Activated CD8-positive, alpha-beta memory T cell treated with anti-CD3 and anti-CD28 coated beads, Interleukin-2, amount 50 U/mL, for 4 hours (primary cell): Measurements from ENCODE around the gene MATR3.
A peak's percentile ranks its signal among the peaks of the same experiment; 100 is the strongest.

Experiments
- DNase-seq: peaks from one replicate; pipeline ENCODE4 v3.0.0-alpha.2; 2020

Gene MATR3

GRCh38 chr5:139272471-139273321 lies 20.8 kb upstream of the MATR3 start:
- DNase-seq = peak; percentile 28

GRCh38 chr5:139273322-139273571 lies 20.3 kb upstream of the MATR3 start:
- no peak for DNase-seq

- peak; percentile 88 for DNase-seq
Observed at GRCh38 chr5:139273572-139274289, 19.8 kb upstream of the MATR3 start.

GRCh38 chr5:139275536-139275935 lies 18.0 kb upstream of the MATR3 start:
- DNase-seq = no peak

GRCh38 chr5:139275956-139276355 lies 17.6 kb upstream of the MATR3 start:
- DNase-seq = no peak

GRCh38 chr5:139276426-139276825 lies 17.1 kb upstream of the MATR3 start:
- no peak for DNase-seq

GRCh38 chr5:139277171-139277570 lies 16.4 kb upstream of the MATR3 start:
- DNase-seq = no peak

GRCh38 chr5:139278540-139279274 lies 14.8 kb upstream of the MATR3 start:
- DNase-seq = no peak

GRCh38 chr5:139282197-139282557 lies 11.4 kb upstream of the MATR3 start:
- DNase-seq = no peak

GRCh38 chr5:139283252-139284166 lies 10.0 kb upstream of the MATR3 start:
- no peak for DNase-seq

GRCh38 chr5:139284295-139284694 lies 9.2 kb upstream of the MATR3 start:
- no peak for DNase-seq

- no peak for DNase-seq
Observed at GRCh38 chr5:139285651-139286392, 7.7 kb upstream of the MATR3 start.

- no peak for DNase-seq
Observed at GRCh38 chr5:139287890-139288635, 5.5 kb upstream of the MATR3 start.

GRCh38 chr5:139291051-139291450 lies 2.5 kb upstream of the MATR3 start:
- no peak for DNase-seq

- no peak for DNase-seq
Observed at GRCh38 chr5:139293202-139293506, 386 bp upstream of the MATR3 start.

GRCh38 chr5:139294374-139295165 lies 1.0 kb downstream of the MATR3 start:
- peak; percentile 53 for DNase-seq

- no peak for DNase-seq
Observed at GRCh38 chr5:139295346-139296057, 2.0 kb downstream of the MATR3 start.

- DNase-seq = no peak
Observed at GRCh38 chr5:139296198-139296597, 2.7 kb downstream of the MATR3 start.

GRCh38 chr5:139296862-139297326 lies 3.4 kb downstream of the MATR3 start:
- DNase-seq = no peak
